Testis (tissue), 3 donors: Measurements from ENCODE around the gene HRK. TPM values are rescaled to one million over a fixed set of nuclear protein-coding genes. Genes with fewer than 3 reads are reported as not detected.

Experiments used
- DNase-seq: peaks from one replicate; pipeline ENCODE4 v3.0.0-alpha.2; 2019
- H3K27ac ChIP-seq, 2 donors: fragments of 200-600 bp; sonication (generic); one replicate each; pipeline ENCODE4 v1.5.1; 2019
- H3K27me3 ChIP-seq: fragments of 200-600 bp; sonication (generic); one replicate; pipeline ENCODE4 v1.5.1; 2019
- H3K36me3 ChIP-seq: fragments of 200-600 bp; sonication (generic); one replicate; pipeline ENCODE4 v1.5.1; 2017; ENCODE audit warnings: low read depth; ENCODE audit errors: missing control alignments
- H3K4me1 ChIP-seq: fragments of 200-600 bp; sonication (generic); one replicate; pipeline ENCODE4 v1.5.1; 2019
- H3K4me3 ChIP-seq, 2 donors: fragments of 200-600 bp; sonication (generic); one replicate each; pipeline ENCODE4 v1.5.1; 2017 to 2019
- H3K9me3 ChIP-seq: fragments of 200-600 bp; sonication (generic); one replicate; pipeline ENCODE4 v1.5.1; 2017
- CTCF ChIP-seq, 3 experiments: fragments of 450-650 bp in 2 of 3; fragments of 200-600 bp in 1 of 3; sonication (generic) in 1 of 3; IDR thresholded peaks; one replicate each; pipeline ENCODE4 v1.5.1; 2016 to 2019; ENCODE audit warnings: antibody characterized with exemption in 3 of 3, mild to moderate bottlenecking in 2 of 3, moderate library complexity in 1 of 3
- POLR2A ChIP-seq: fragments of 450-650 bp; IDR thresholded peaks from one replicate; pipeline ENCODE4 v1.6.1; 2017; ENCODE audit warnings: antibody characterized with exemption, mild to moderate bottlenecking, moderate library complexity
- WGBS, 2 donors: methylation state at CpG; one replicate each; pipeline ENCODE4 v1.1.5; 2018; 5-methylcytosine and 5-hydroxymethylcytosine counted together
- intact Hi-C: fragments of 100-400 bp; cut with DNase I; formaldehyde crosslinking; loops from one replicate; pipeline ENCODE4 v1.15.1; 2023; ENCODE audit warnings: low total_unique reads
- polyA plus RNA-seq: library from polyadenylated mRNA; stranded (reverse); fragments of 350-450 nt; fragmentation: Illumina TruSeq; extraction: RNeasy Lipid Tissue Mini Kit (QIAGEN cat#74804); gene quantifications from one replicate; pipeline ENCODE4 v1.2.3, GENCODE V29; 2014; ENCODE audit warnings: low read depth, low replicate concordance; ENCODE audit not compliant: insufficient read depth
- total RNA-seq, 2 donors: library from RNA; depleted of rRNA; stranded (reverse); fragments of >200 nt; gene quantifications; one replicate each; pipeline ENCODE4 v1.2.3, GENCODE V29; 2016

The HRK gene
- total and polyA plus RNA-seq, 3 donors from 2014 or later = 0.57 to 2.5 (median 1.4) TPM

GRCh38 chr12:116813271-116814041, 67.8 kb downstream of the HRK start:
- H3K9me3 ChIP-seq = no peaks in the 10 kb centered on the region
- no peaks in the 10 kb centered on the region for H3K36me3 ChIP-seq
- H3K27ac ChIP-seq = no peak overlapping the region
- intact Hi-C loops = no loop called here
- H3K4me3 ChIP-seq = no peak overlapping the region
- no peak for TF ChIP-seq POLR2A
- DNase-seq = no peak
- peaks cover 5% of the 10 kb centered on the region for H3K4me1 ChIP-seq
- H3K27me3 ChIP-seq = no peaks in the 10 kb centered on the region
- WGBS, 2 donors = 87 to 91% methylated on average over 7 of the region's 7 CpGs

- Histone ChIP-seq H3K4me3 (no peak overlapping the region), H3K9me3 (no peaks in the 10 kb centered on the region), H3K4me1 (no peaks in the 10 kb centered on the region), H3K27ac (no peak overlapping the region), H3K36me3 (no peaks in the 10 kb centered on the region), H3K27me3 (no peaks in the 10 kb centered on the region)
- intact Hi-C loops = no loop called here
- no peak for DNase-seq
- 93 to 96% methylated on average over 10 of the region's 10 CpGs for WGBS, 2 donors
- TF ChIP-seq POLR2A = no peak
- no peak for TF ChIP-seq CTCF (IDR thresholded peaks at IDR 0.05)
Observed at GRCh38 chr12:116812238-116812637, 69.0 kb downstream of the HRK start.

- DNase-seq = no peak
- Histone ChIP-seq H3K36me3 (no peaks in the 10 kb centered on the region), H3K4me1 (no peaks in the 10 kb centered on the region), H3K9me3 (no peaks in the 10 kb centered on the region), H3K4me3 (no peak overlapping the region), H3K27me3 (no peaks in the 10 kb centered on the region), H3K27ac (no peak overlapping the region)
- no peak for TF ChIP-seq CTCF (IDR thresholded peaks at IDR 0.05)
- TF ChIP-seq POLR2A = no peak
- intact Hi-C loops = no loop called here
- 79 to 82% methylated on average over 17 to 18 of the region's 18 CpGs for WGBS, 2 donors
Observed at GRCh38 chr12:116808113-116809105, 72.8 kb downstream of the HRK start.

- H3K4me3 ChIP-seq = no peak overlapping the region
- no peak for TF ChIP-seq CTCF (IDR thresholded peaks at IDR 0.05)
- no peak for TF ChIP-seq POLR2A
- H3K27ac ChIP-seq = no peak overlapping the region
- no peaks in the 10 kb centered on the region for H3K36me3 ChIP-seq
- no peaks in the 10 kb centered on the region for H3K9me3 ChIP-seq
- intact Hi-C loops = no loop called here
- WGBS, 2 donors = 92 to 97% methylated on average over 6 of the region's 6 CpGs
- no peak for DNase-seq
- no peaks in the 10 kb centered on the region for H3K4me1 ChIP-seq
- no peaks in the 10 kb centered on the region for H3K27me3 ChIP-seq
Observed at GRCh38 chr12:116807546-116807945, 73.7 kb downstream of the HRK start.

GRCh38 chr12:116806845-116807440, 74.3 kb downstream of the HRK start:
- 84 to 86% methylated on average over 10 of the region's 10 CpGs for WGBS, 2 donors
- Histone ChIP-seq H3K27ac (no peak overlapping the region), H3K27me3 (no peaks in the 10 kb centered on the region), H3K4me1 (no peaks in the 10 kb centered on the region), H3K4me3 (no peak overlapping the region), H3K36me3 (no peaks in the 10 kb centered on the region), H3K9me3 (no peaks in the 10 kb centered on the region)
- intact Hi-C loops = no loop called here
- no peak for DNase-seq
- TF ChIP-seq CTCF (IDR thresholded peaks at IDR 0.05) = no peak
- no peak for TF ChIP-seq POLR2A
